ENCODE measurements around the gene SPDEF.

SPDEF gene

GRCh38 chr6:34516391-34517324 lies 39.5 kb downstream of the SPDEF start:
- DNase-seq (ENCODE audit: low spot score) = no peak
- no peak for TF ChIP-seq CTCF (IDR thresholded peaks at IDR 0.05; ENCODE audit: extremely low read depth, missing control alignments)

DNA sequence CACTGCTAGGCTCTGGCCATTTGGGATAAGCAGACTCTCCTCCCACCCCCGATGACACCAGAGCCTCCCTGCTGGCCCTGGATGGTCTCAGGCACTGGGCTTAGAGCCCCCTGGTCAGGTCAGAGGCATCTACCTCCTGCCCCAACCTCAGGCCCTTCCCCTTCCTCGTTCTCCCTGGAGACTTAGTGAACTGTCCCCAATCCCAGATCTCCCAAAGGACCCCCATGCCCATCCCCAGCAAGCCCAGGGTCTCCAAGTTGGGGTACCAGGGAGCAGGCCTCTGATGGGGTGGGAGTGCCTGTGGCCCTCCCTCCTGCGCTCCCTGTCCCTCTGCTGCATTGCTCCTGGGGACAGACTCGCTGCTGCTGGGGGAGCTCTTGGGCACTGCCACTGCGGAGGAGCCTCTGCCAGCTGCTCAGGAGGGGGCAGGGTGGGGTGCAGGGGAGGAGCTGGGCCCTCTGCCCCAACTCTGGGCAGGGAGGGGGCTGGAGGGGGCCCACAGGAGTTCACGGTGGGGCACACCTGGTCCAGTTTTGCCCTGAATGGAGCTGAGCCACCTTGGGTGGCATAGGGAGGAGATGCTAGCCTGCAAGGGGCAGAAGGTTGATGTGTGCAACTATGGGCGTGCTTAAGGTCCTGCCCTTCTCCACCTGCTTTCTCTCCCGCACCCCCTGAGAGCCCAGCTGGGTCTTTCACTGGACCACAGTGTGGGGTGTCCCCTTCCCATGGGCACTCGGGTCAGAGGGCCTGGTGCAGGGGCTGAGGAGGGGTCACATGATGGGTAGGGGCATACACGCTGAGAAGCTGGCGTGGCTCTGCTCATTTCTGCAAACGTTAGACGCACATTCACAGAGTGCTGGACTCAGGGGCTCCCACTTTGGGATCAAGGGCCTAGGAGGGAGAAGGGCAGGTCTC lies 40.4 kb downstream of the SPDEF start:
- DNase-seq (ENCODE audit: low spot score) = no peak
- TF ChIP-seq CTCF (IDR thresholded peaks at IDR 0.05; ENCODE audit: extremely low read depth, missing control alignments) = no peak

- DNase-seq (ENCODE audit: low spot score) = no peak
- no peak for TF ChIP-seq CTCF (IDR thresholded peaks at IDR 0.05; ENCODE audit: extremely low read depth, missing control alignments)
Measured at GRCh38 chr6:34514593-34515472, 41.3 kb downstream of the SPDEF start.

DNA sequence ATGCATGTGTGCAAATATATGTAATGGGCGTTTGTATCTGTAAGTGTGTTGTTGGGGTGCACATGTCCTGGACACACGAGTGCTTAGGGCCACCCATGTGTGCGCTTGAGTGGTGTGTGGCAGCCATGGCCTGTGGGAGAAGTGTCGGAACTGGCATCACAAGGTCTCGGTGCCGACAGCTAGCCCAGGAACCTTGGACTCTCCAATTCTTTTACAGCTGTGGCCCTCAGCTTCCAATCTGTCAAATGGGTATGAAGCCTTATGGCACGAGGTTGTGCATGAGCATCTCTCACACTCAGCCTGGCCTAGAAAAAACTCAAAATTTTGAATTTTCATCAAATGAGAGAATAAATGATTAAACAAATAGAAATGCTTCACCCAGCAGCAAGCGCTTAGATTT lies 42.0 kb downstream of the SPDEF start:
- TF ChIP-seq CTCF (IDR thresholded peaks at IDR 0.05; ENCODE audit: extremely low read depth, missing control alignments) = no peak
- no peak for DNase-seq (ENCODE audit: low spot score)

DNA sequence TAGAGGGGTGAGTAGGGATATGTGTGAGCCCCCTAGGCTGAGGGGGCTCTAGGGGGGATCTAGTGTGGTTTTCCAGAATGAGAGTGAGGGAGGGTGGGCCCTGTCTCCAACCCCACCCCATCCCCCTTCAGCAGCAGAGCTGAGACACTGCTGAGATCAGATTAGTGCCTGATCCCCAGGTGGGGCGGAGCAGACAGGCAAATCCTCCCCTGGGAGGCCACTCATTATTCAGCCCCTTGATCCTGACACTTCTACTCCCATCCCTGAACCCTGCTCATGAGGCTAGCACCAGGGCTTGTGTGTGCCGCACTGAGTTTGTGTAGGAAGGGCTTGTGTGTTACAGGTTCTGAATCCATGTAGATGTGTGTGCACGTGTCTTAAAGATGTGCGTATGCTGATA lies 42.5 kb downstream of the SPDEF start:
- no peak for DNase-seq (ENCODE audit: low spot score)
- no peak for TF ChIP-seq CTCF (IDR thresholded peaks at IDR 0.05; ENCODE audit: extremely low read depth, missing control alignments)

- no peak for DNase-seq (ENCODE audit: low spot score)
- TF ChIP-seq CTCF (IDR thresholded peaks at IDR 0.05; ENCODE audit: extremely low read depth, missing control alignments) = no peak
Measured at GRCh38 chr6:34512738-34513115, 43.4 kb downstream of the SPDEF start.
